Activated B cell treated with CpG ODN at 0.5 μM for 24 hours (primary cell): ENCODE results near the gene TTLL3. TPM values are rescaled to one million over a fixed set of nuclear protein-coding genes. Genes with fewer than 3 reads are reported as not detected.

Experiments used
- ATAC-seq: fragments of 200-7000 bp; cut with Tn5 transposase; one replicate; pipeline ENCODE4 v1.10.0; 2021; ENCODE audit warnings: low read depth, mild to moderate bottlenecking, moderate library complexity
- CTCF ChIA-PET: fragments of 350-600 bp; sonication (Branson Sonifier 250); formaldehyde crosslinking; loops from one replicate; lab custom pipeline; 2021; ENCODE audit warnings: antibody characterized with exemption; lab: Charles Lee
- POLR2A ChIA-PET: fragments of 350-600 bp; sonication (Branson Sonifier 250); formaldehyde crosslinking; loops from one replicate; lab custom pipeline; 2021; ENCODE audit warnings: antibody characterized with exemption; lab: Charles Lee
- DNase-seq: peaks from one replicate; pipeline ENCODE4 v3.0.0; 2022
- H3K27ac Mint-ChIP-seq: one replicate; pipeline ENCODE4 v1.8.0; 2020; ENCODE audit warnings: mixed read lengths
- H3K27me3 Mint-ChIP-seq: one replicate; pipeline ENCODE4 v1.8.0; 2021; ENCODE audit warnings: mixed read lengths
- H3K36me3 Mint-ChIP-seq: one replicate; pipeline ENCODE4 v1.8.0; 2021; ENCODE audit warnings: low read depth, mixed read lengths
- H3K4me1 Mint-ChIP-seq: one replicate; pipeline ENCODE4 v1.8.0; 2021; ENCODE audit warnings: mixed read lengths
- H3K4me3 Mint-ChIP-seq: one replicate; pipeline ENCODE4 v1.8.0; 2020; ENCODE audit warnings: mild to moderate bottlenecking, mixed read lengths
- H3K9me3 Mint-ChIP-seq: one replicate; pipeline ENCODE4 v1.8.0; 2020; ENCODE audit warnings: mixed read lengths
- intact Hi-C: fragments of 100-400 bp; cut with micrococcal nuclease; formaldehyde crosslinking; loops from one replicate; pipeline ENCODE4 v1.15.1; 2024
- total RNA-seq: library from RNA; stranded (reverse); gene quantifications from 2 replicates; pipeline ENCODE4 v1.2.3, GENCODE V29; 2022
- TF ChIP-seq, protein P1 (sequence below): fragments of 200-600 bp; IDR thresholded peaks from one replicate; pipeline ENCODE4 v1.8.0; 2022; ENCODE audit warnings: antibody characterized with exemption, mild to moderate bottlenecking

TTLL3 gene
- total RNA-seq, 1 donor from 2014 or later: 61.9 TPM

- Mint-ChIP-seq H3K4me1 (peaks cover 19% of the 10 kb centered on the region), H3K27me3 (peaks cover 6% of the 10 kb centered on the region), H3K9me3 (no peaks in the 10 kb centered on the region), H3K4me3 (no peak overlapping the region), H3K36me3 (no peaks in the 10 kb centered on the region), H3K27ac (no peak overlapping the region)
- TF ChIP-seq, protein P1, sequence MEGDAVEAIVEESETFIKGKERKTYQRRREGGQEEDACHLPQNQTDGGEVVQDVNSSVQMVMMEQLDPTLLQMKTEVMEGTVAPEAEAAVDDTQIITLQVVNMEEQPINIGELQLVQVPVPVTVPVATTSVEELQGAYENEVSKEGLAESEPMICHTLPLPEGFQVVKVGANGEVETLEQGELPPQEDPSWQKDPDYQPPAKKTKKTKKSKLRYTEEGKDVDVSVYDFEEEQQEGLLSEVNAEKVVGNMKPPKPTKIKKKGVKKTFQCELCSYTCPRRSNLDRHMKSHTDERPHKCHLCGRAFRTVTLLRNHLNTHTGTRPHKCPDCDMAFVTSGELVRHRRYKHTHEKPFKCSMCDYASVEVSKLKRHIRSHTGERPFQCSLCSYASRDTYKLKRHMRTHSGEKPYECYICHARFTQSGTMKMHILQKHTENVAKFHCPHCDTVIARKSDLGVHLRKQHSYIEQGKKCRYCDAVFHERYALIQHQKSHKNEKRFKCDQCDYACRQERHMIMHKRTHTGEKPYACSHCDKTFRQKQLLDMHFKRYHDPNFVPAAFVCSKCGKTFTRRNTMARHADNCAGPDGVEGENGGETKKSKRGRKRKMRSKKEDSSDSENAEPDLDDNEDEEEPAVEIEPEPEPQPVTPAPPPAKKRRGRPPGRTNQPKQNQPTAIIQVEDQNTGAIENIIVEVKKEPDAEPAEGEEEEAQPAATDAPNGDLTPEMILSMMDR: no peak
- ATAC-seq (no peak), DNase-seq (no peak)
- intact Hi-C loops: loop anchor here (2.0 kb wide), 1 partner anchor 15 kb away; no protein-coding TSS in a partner anchor
- POLR2A ChIA-PET: no interaction called here
- CTCF ChIA-PET: no interaction called here
Observed at GRCh38 chr3:9765865-9766264, 44.2 kb upstream of the TTLL3 start.

DNA sequence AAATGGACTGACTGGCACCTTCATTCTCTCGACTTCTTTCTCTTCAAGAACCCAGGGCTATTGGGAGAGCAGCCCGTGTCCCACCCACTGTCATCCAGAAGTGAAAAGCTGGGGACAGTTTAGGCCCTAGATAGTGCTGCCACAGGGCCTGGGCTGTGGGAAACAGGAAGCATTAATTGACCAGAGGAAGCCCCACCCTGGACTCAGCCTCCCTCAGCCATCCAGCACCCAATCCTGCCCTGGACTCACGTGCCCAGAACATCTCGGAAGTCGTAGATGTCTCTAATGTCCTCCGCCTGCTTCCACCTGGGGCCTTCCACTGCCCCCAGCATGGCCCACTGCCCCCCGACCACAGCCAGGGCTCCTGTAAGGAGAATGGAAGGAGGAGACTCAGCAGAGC, 42.6 kb upstream of the TTLL3 start:
- no peak overlapping the region for H3K27ac Mint-ChIP-seq
- CTCF ChIA-PET: no interaction called here
- POLR2A ChIA-PET: interaction anchor here (0.6 kb wide), 1 partner anchor 134 kb away, joined by 9 read pairs; no protein-coding TSS in a partner anchor

DNA sequence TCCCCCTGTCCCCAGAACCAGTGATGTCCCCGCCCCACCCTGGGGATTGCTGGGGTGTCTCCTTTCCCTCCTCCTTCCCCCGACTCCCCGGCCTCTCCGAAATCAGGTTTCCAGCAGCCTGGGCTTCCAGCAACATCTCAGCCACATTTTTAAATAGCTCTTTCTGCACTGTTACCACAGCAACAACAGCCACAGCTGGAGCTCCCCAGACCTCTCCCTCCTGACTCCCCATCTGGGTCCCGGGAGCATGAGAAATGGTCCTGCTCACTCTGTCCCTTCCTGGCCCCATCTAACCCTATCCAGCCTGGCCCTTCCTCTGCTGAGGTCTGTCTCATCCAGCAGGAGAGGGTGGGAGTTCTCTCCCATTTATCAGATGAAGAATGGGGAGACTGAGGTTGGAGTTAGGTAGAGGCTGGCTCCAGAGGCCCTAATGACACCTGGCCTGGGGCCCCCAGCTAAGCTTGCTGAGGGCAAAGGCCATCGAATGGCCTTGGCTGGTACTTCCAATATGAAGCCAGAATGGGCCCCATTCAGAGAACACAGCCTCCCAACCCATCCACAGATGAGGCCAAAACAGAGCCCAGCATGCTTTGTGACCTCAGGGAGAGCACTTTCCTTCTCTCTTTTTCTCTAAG, 41.8 kb upstream of the TTLL3 start:
- H3K4me3 Mint-ChIP-seq: no peak overlapping the region
- no peak overlapping the region for H3K27ac Mint-ChIP-seq
- peaks cover 6% of the 10 kb centered on the region for H3K27me3 Mint-ChIP-seq
- ChIA-PET POLR2A (interaction anchor here (1.2 to 1.3 kb wide), 2 partner anchors 27 to 40 kb away, joined by 3 read pairs; no protein-coding TSS in a partner anchor), CTCF (interaction anchor here (1.6 kb wide), 1 partner anchor 14 kb away, joined by 3 read pairs; no protein-coding TSS in a partner anchor)
- H3K36me3 Mint-ChIP-seq: no peaks in the 10 kb centered on the region
- intact Hi-C loops: loop anchor here (2.0 kb wide), 1 partner anchor 17 kb away; no protein-coding TSS in a partner anchor
- TF ChIP-seq, protein P1: no peak
- H3K4me1 Mint-ChIP-seq: peaks cover 20% of the 10 kb centered on the region
- no peaks in the 10 kb centered on the region for H3K9me3 Mint-ChIP-seq
- no peak for DNase-seq
- ATAC-seq: no peak

More for the DNA sequence above, 42.6 kb upstream of the TTLL3 start:
- peaks cover 6% of the 10 kb centered on the region for H3K27me3 Mint-ChIP-seq
- DNase-seq (no peak), ATAC-seq (no peak)
- no peaks in the 10 kb centered on the region for H3K9me3 Mint-ChIP-seq
- intact Hi-C loops: loop anchor here (2.0 kb wide), 1 partner anchor 13 kb away; no protein-coding TSS in a partner anchor
- TF ChIP-seq, protein P1: no peak
- H3K36me3 Mint-ChIP-seq: no peaks in the 10 kb centered on the region
- H3K4me3 Mint-ChIP-seq: no peak overlapping the region
- H3K4me1 Mint-ChIP-seq: peaks cover 20% of the 10 kb centered on the region

- H3K36me3 Mint-ChIP-seq: no peaks in the 10 kb centered on the region
- ATAC-seq (no peak), DNase-seq (no peak)
- H3K4me3 Mint-ChIP-seq: peak overlapping the region; percentile 48
- ChIA-PET CTCF (interaction anchor here (1.6 kb wide), 1 partner anchor 15 kb away, joined by 3 read pairs; no protein-coding TSS in a partner anchor), POLR2A (interaction anchor here (1.2 to 3.4 kb wide), 3 partner anchors 12 to 39 kb away, joined by 3 to 16 read pairs (median 3); no protein-coding TSS in a partner anchor)
- H3K4me1 Mint-ChIP-seq: peaks cover 20% of the 10 kb centered on the region
- H3K27ac Mint-ChIP-seq: no peak overlapping the region
- TF ChIP-seq, protein P1: no peak
- intact Hi-C loops: loop anchor here (2.0 kb wide), 1 partner anchor 18 kb away; no protein-coding TSS in a partner anchor
- H3K9me3 Mint-ChIP-seq: no peaks in the 10 kb centered on the region
- peaks cover 6% of the 10 kb centered on the region for H3K27me3 Mint-ChIP-seq
Observed at GRCh38 chr3:9769012-9769411, 41.0 kb upstream of the TTLL3 start.
